Thymus (tissue), 11 donors: ENCODE results near the gene CMSS1. TPM values are rescaled to one million over a fixed set of nuclear protein-coding genes. Genes with fewer than 3 reads are reported as not detected.

Source experiments
- DNase-seq, 9 donors: peaks; one replicate each; pipeline ENCODE4 v3.0.0-alpha.2; 2013; ENCODE audit warnings: low spot score in 9 of 9, low read depth in 6 of 9, missing footprints in 1 of 9
- H3K27ac ChIP-seq, 2 donors: one replicate each; pipeline ENCODE4 v1.5.1; 2013; ENCODE audit warnings: control low read depth in 1 of 2, low read depth in 1 of 2, low read length in 1 of 2, mild to moderate bottlenecking in 1 of 2, moderate library complexity in 1 of 2
- H3K27me3 ChIP-seq, 2 donors: one replicate each; pipeline ENCODE4 v1.5.1; 2013; ENCODE audit warnings: low read length in 1 of 2; ENCODE audit not compliant: control insufficient read depth in 2 of 2, insufficient read depth in 1 of 2
- H3K36me3 ChIP-seq, 2 donors: one replicate each; pipeline ENCODE4 v1.5.1; 2013; ENCODE audit warnings: low read length in 1 of 2, mild to moderate bottlenecking in 1 of 2, moderate library complexity in 1 of 2; ENCODE audit not compliant: control insufficient read depth in 2 of 2, insufficient read depth in 2 of 2
- H3K4me1 ChIP-seq, 2 donors: one replicate each; pipeline ENCODE4 v1.5.1; 2013; ENCODE audit warnings: low read length in 2 of 2; ENCODE audit not compliant: control insufficient read depth in 2 of 2, insufficient read depth in 2 of 2
- H3K4me3 ChIP-seq, 2 donors: one replicate each; pipeline ENCODE4 v1.5.1; 2013; ENCODE audit warnings: low read length in 2 of 2, control low read depth in 1 of 2, mild to moderate bottlenecking in 1 of 2
- H3K9me3 ChIP-seq, 2 donors: one replicate each; pipeline ENCODE4 v1.5.1; 2013; ENCODE audit warnings: low read length in 1 of 2, mild to moderate bottlenecking in 1 of 2; ENCODE audit not compliant: control insufficient read depth in 2 of 2, insufficient read depth in 1 of 2
- WGBS: extraction: QIAGEN DNeasy Blood & Tissue Kit; methylation state at CpG from one replicate; pipeline ENCODE4 v1.1.7; 2013; 5-methylcytosine and 5-hydroxymethylcytosine counted together
- polyA plus RNA-seq: library from polyadenylated mRNA; stranded (reverse); fragments of 200-250 nt; gene quantifications from one replicate; pipeline ENCODE4 v1.2.3, GENCODE V29; 2013
- total RNA-seq: library from RNA; stranded (reverse); fragments of 120-200 nt; gene quantifications from one replicate; pipeline ENCODE4 v1.2.4, GENCODE V29; 2013
- donor health status: healthy.

Gene CMSS1
- total and polyA plus RNA-seq, 2 donors: 27.3 to 39.0 TPM

DNA sequence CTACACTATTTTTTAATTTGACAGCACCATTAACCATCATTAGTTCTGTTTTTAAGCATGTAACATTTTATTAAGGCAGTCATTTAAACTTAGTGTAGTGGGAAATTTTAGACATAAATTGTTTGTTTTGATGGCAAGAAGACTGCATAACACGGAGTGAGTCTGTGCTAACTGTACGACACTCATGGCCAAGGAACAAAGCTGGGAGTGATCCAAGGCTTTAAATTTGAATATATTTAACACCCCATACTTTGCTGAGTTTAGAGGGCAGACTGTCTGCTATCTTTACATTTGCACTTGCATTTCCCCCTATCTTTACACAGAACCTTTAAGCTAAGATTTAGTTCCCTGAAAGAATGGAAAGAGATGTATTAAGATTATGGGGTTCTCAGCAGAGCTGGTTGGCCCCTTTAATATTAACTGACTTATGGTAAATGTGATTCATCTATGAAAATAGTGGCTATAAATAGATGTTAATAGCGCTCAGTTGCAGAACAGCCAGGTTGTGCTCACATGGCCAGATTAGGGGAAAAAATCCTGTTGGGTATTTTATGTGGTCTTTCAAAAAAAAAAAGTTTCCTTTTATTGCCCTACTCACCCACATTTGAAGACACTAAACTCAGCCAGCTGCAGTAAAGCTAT, 120.7 kb downstream of the CMSS1 start:
- Histone ChIP-seq H3K27me3 (no peaks in the 10 kb centered on the region), H3K27ac (no peak overlapping the region), H3K9me3 (no peaks in the 10 kb centered on the region), H3K4me3 (no peak overlapping the region), H3K4me1 (peaks cover 0 to 3% of the 10 kb centered on the region in 2 donors), H3K36me3 (no peaks in the 10 kb centered on the region)
- WGBS: 65% methylated on average over 3 of the region's 3 CpGs
- no peak for DNase-seq

DNA sequence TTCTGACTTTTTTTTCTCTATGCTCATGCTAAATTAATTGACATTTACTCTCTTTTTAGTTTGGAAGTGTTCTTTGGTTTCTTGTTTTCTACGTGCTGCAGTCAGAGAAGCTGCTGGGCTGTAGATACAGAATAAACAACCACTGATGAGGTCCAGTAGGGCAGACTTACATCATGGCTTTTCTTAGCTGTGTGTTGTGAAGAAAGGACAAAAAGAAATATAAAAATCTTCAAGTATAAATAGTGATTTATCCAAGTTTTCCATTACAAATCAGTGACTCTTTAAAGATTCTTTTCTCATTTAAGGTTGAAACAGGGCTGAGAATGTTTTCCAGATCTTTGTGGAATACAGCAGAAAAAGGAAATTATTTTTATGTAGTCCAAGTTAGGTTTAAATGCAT, 122.2 kb downstream of the CMSS1 start:
- Histone ChIP-seq H3K27me3 (no peaks in the 10 kb centered on the region), H3K9me3 (no peaks in the 10 kb centered on the region), H3K27ac (no peak overlapping the region), H3K36me3 (no peaks in the 10 kb centered on the region), H3K4me3 (no peak overlapping the region), H3K4me1 (peaks cover 0 to 3% of the 10 kb centered on the region in 2 donors)
- DNase-seq: no peak
- whole genome bisulfite sequencing: 98% methylated on average over 1 of the region's 1 CpG

DNA sequence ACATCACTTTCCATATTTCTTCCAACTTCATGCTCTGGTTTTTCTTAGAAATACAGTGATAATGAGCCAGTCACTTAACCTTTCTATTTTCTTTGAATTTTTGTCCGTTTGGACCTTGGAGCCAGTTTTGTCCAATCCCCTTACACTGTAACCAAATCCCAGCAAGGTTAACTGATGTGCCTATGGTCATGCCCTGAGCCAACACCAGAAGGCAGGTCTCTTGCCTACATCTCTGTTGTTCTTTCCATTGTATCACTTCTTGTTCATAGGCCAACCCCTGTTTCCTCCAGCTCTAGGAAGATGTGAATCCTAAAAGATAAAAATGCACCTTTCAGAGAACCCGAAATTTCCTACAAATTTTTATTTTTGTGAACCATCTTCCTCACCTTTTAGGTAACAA, 122.7 kb downstream of the CMSS1 start:
- no peak for DNase-seq
- Histone ChIP-seq H3K27ac (no peak overlapping the region), H3K36me3 (no peaks in the 10 kb centered on the region), H3K4me3 (no peak overlapping the region), H3K9me3 (no peaks in the 10 kb centered on the region), H3K27me3 (no peaks in the 10 kb centered on the region), H3K4me1 (peaks cover 0 to 2% of the 10 kb centered on the region in 2 donors)
- WGBS: 95% methylated on average over 2 of the region's 2 CpGs

DNA sequence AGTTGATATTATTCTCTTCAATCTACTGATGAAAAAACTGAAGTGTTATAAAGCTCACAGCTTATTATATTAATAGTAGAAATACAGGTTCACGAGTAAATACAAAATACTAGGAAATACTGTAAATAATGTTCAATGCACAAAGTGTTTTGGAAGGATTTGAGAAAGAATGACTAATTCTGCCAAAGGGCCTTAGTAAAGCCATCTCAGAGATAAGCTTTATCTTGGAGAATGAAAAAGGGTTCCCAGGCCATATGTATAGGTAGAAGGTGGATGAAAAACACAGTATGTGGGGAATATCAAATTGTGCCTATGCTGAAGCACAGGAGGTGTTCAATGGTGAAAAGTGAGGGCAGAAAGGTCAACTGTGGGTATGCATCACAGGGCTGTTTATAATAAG, 123.5 kb downstream of the CMSS1 start:
- H3K36me3 ChIP-seq: no peaks in the 10 kb centered on the region
- no peaks in the 10 kb centered on the region for H3K9me3 ChIP-seq
- no peaks in the 10 kb centered on the region for H3K4me1 ChIP-seq
- H3K4me3 ChIP-seq: no peak overlapping the region
- H3K27me3 ChIP-seq: no peaks in the 10 kb centered on the region
- WGBS: 98% methylated on average over 1 of the region's 1 CpG
- no peak overlapping the region for H3K27ac ChIP-seq
- no peak for DNase-seq

DNA sequence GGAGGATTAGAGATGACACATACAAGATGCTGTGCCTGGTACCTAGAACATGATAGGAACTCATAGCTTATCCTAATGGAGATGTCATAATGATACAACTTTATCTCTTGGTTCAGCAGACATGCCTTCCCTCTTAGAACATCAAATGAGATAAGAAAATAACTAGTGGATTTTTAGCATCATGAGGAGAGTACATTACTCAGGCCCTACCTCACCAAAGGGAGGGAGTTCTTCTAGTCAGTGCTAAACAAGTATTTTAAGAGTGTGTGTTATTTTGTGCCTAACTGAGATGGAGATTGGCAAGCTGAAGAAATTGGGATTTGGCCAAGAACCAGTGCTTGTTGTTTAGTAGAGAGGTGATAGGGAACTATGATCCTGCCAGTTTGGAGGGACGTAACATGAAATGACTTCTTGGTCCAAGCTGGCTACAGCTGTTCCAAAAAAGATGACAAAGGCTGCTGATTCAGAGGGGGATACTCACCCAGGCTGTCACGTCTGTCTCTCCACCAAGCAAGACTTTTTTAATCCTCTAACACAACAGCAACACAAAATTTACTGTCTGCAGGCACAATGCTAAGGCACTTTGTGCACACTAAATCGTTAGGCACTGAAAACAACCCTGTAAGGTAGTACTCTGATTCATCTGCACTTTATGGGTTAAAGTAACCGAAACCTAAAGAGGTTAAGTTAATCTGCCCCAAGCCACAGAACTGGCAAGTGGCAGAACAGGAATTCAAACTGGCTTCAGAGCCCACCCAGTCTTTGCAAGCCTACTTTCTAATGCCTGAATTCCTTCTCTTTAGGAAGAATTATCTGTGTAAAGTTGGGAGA, 126.5 kb downstream of the CMSS1 start:
- H3K4me1 ChIP-seq: no peaks in the 10 kb centered on the region
- no peaks in the 10 kb centered on the region for H3K27me3 ChIP-seq
- no peak overlapping the region for H3K27ac ChIP-seq
- H3K9me3 ChIP-seq: no peaks in the 10 kb centered on the region
- DNase-seq: no peak
- 91% methylated on average over 4 of the region's 4 CpGs for WGBS
- no peaks in the 10 kb centered on the region for H3K36me3 ChIP-seq
- no peak overlapping the region for H3K4me3 ChIP-seq

DNA sequence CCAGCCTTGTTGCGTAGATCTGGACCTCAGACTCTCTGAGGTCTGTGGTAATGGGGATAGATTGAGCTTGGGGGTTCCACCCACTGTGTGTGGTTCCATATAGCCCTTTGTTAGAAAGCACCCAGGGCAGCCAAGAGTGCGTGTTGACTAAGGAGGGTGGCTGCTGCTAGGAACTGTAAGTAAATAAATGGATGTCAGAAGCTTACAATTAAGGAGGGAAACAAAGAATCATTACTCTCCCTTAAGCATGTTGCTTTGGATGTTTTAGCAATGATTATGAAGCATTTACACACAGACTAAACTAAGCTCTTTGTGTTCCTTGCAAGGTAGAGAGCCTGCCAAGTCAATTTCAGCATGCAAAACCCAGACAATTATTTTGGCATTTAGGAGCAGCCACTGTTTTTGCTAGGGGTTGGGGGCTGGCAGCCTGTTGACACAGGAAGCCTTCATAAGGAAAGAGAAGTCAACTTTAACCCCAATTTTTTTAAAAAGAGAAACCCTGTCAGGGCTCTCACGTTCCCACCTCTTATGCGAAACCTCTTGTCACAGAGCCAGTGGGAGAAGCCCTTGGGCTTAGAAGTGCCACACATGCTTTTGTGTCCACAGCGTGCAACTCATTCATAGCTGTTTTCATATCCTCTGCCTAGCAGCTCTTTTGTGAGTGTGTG, 127.8 kb downstream of the CMSS1 start:
- no peak overlapping the region for H3K27ac ChIP-seq
- no peak overlapping the region for H3K4me3 ChIP-seq
- H3K36me3 ChIP-seq: no peaks in the 10 kb centered on the region
- no peaks in the 10 kb centered on the region for H3K9me3 ChIP-seq
- H3K27me3 ChIP-seq: no peaks in the 10 kb centered on the region
- WGBS: 91% methylated on average over 5 of the region's 5 CpGs
- H3K4me1 ChIP-seq: no peaks in the 10 kb centered on the region
- no peak for DNase-seq

DNA sequence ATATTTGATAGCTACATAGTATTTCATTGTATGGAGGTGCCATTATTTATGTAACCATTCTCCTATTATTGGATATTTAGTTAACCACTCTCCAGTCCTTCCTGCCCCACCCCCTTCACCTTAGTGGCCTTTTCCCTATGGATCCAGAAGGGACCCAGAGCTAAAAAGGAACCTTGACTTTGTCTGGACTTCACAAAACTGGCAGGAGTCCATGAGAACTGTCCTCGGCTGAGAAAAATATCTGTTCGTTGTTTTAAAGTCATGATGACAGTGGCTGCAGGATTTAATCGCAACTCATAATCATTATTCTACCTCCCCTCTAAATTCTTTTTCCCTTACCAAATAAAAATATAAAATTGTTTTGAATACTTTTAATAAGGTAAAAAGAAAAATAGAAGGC, 129.7 kb downstream of the CMSS1 start:
- Histone ChIP-seq H3K4me1 (peaks cover 0 to 3% of the 10 kb centered on the region in 2 donors), H3K36me3 (no peaks in the 10 kb centered on the region), H3K27ac (no peak overlapping the region), H3K4me3 (no peak overlapping the region), H3K27me3 (no peaks in the 10 kb centered on the region), H3K9me3 (peaks cover 0 to 2% of the 10 kb centered on the region in 2 donors)
- DNase-seq: no peak
- WGBS: 96% methylated on average over 3 of the region's 3 CpGs

DNA sequence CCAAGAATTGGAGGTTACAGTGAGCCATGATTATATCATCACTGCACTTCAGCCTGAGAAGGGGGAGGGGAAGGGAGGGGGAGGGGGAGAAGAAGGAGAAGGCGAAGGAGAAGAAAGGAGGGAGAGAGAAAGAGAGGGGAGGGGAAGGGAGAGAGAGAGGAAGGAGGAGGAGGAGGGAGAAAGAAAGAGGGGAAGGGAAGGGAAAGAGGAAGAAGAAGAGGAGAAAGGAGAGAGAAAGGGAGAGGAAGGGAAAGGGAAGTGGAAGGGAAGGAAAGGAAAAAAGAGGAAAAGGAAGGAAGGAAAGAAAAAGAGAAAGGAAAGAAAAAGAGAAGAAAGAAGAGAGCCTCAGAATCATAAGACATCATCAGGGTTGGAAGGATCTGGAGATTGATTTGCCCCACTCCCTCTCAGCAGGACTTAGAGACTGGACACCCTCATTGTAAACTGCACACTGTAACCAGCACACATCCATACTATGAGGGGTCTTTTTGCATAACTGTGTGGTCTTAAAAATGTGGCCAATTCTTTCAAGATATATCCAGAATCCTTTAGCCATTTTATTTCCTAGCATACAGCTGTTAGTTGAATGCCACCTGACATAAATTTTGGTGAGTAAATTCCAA, 130.9 kb downstream of the CMSS1 start:
- Histone ChIP-seq H3K9me3 (peaks cover 0 to 2% of the 10 kb centered on the region in 2 donors), H3K27me3 (no peaks in the 10 kb centered on the region), H3K4me1 (peaks cover 0 to 3% of the 10 kb centered on the region in 2 donors), H3K27ac (no peak overlapping the region), H3K36me3 (no peaks in the 10 kb centered on the region), H3K4me3 (no peak overlapping the region)
- DNase-seq: no peak
- 100% methylated on average over 1 of the region's 1 CpG for WGBS
